SKM-1 (cell line): ENCODE data around the gene FAM89A.
"Not testable (repeated sequence)": the region's sequence is repeated elsewhere in the genome, so short reads cannot be mapped to it uniquely, and the experiment has no call there.

Experiments
- DNase-seq: peaks from one replicate; lab custom pipeline; 2025; ENCODE audit not compliant: unreplicated experiment; lab: John Stamatoyannopoulos, UW

The FAM89A gene

DNA sequence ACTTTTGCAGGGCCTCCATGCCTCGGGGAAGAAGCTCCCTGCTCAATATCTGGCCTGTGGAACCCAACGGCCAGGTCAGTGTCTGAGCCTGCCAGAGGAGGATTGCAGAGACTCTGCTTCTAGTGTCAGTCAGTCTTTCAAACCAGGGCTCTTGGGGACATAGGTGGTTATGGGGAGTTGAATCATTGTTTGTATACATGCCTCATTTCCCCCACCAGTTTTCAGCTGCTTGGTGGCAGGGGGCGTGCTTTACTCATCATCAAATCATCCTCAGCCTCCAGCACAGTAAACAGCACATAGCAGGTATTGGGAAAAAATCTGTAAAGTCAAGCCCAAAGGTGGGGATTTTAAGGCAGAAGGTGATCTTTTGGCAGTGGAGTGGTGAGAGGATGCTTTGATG is 17.4 kb upstream of the FAM89A start:
- no peak for DNase-seq

DNA sequence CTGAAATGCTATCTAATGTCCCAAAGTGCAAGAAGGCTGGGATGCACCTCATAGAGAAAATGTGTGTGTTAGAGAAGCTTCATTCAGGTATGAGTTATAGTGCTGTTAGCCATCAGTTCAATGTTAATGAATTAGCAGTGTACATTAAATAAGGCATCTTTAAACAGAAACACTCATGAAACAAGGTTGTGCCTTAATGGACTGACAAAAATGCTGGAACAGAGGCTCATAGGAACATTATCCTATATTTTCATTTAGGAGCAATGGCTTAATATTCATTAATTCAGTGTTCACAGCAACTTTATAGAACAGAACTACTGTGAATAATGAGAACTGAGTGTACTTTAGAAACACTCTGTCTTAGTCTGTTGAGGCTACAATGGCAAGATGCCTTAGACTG is 15.2 kb upstream of the FAM89A start:
- no peak for DNase-seq

DNA sequence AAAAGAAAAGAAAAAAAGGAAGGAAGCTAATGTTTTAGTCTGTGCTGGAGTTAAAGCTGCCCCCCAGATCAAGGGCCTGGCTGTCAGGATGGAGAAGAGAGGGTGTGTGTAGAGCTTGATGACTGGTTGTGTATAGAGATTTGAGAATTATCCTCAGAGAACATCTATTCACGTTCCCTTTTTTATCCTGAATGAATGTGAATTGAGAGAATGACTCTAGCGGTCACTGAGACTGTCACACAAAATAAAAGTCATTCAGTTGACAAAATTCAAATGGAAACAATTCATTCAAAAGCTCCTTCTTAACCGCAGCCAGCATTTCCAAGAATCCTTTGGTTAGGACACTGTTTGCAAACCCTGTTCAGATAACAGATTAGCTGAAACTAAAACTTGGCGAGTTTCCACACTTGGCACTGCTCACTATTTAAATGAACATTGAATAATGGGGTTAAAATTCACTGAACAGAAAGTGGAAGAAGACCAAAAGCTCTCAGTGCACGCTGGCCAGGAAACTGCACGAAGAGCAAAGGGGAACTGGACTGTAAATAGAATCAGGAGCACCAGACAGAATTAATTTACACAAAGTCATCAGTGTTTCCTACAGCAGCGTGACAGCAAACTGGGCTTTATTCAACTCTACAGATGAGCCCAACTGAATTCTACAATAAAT is 13.6 kb upstream of the FAM89A start:
- DNase-seq: peak; percentile 77

DNA sequence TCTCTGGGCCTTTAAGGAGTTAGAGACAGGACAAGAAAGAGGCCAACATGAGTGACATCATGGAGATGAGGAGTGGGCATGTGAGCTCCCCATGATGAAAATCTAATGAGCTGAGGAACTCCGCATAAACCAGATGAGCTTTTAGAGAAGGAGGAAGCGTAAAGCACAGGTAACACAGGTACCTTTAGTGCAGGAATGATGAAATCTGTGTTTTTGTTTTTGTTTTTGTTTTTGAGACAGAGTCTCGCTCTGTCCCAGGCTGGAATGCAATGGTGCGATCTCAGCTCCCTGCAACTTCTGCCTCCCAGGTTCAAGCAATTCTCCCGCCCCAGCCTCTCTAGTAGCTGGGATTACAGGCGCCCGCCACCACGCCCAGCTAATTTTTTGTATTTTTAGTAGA is 12.7 kb upstream of the FAM89A start:
- DNase-seq: no peak

DNA sequence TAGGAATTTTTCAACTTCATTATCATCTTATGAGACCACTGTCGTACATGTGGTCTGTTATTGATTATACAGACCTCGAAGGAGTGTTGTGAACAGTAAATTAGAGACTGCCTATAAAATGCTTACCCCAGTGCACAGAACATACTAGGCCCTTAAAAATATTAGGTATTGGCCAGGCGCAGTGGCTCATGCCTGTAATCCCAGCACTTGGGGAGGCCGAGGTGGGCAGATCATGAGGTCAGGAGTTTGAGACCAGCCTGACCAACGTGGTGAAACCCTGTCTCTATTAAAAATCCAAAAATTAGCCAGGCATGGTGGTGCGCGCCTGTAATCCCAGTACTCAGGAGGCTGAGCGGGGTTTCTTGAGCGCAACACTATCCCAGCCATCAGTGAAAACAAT is 10.9 kb upstream of the FAM89A start:
- DNase-seq: not testable (repeated sequence)

DNA sequence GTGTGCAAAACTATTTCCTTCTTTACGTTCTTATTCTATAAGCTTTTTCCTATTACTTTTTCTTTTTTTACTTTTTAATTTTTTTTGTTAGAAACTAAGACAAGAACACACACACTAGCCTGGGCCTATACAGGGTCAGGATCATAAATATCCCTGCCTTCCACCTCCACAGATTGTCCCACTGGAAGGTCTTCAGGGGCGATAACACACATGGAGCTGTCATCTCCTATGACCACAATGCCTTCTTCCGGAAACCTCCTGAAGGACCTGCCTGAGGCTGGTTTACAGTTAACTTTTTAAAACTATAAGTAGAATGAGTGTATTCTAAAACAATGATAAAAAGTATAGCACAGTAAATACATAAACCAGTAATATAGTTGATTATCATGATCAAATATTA is 10.3 kb upstream of the FAM89A start:
- no peak for DNase-seq

DNA sequence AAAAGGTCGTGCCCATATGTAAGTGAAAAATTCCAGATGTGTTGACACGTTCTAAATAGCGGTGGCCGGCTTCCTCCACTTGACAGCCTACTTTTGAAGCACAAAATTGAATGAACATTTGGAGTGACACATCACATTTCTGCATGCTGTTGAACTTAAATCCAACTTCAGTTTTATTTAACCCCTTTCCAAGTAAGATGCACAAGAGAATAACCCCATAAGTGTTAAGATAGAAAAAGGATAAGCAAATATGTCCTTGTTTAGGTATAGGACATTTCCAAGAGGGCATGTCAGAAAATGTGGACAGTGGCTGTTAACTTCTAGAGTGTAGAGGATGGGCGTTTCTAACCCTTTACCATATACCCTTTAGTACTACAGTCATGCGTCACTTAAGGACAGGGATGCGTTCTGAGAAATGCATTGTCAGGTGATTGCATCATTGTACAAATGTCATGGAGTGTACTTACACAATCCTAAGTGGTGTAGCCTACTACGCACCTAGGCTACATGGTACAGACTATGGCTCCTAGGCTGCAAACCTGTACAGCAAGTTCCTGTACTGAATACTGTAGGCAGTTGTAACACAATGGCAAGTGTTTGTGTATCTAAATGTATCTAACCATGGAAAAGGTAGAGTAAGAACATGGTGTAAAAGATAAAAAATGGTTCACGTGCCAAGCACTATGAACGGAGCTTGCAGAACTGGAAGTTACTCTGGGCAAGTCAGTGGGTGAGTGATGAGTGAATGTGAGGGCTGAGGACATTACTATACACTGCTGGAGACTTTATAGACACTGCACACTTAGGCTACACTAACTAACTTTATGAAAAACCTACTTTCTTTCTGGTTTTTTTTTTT is 9.3 kb upstream of the FAM89A start:
- DNase-seq: no peak

DNA sequence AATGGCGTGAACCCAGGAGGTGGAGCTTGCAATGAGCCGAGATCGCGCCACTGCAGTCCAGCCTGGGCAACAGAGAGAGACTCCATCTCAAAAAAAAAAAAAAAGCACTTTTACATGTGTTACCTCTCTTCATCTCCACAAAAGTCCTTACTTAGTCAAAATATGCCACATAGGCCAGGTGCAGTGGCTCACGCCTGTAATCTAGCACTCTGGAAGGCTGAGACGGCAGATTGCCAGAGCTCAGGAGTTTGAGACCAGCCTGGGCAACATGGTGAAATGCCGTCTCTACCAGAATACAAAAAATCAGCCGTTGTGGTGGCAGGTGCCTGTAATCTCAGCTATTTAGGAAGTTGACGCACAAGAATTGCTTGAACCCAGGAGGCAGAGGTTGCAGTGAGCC is 8.4 kb upstream of the FAM89A start:
- not testable (repeated sequence) for DNase-seq

DNA sequence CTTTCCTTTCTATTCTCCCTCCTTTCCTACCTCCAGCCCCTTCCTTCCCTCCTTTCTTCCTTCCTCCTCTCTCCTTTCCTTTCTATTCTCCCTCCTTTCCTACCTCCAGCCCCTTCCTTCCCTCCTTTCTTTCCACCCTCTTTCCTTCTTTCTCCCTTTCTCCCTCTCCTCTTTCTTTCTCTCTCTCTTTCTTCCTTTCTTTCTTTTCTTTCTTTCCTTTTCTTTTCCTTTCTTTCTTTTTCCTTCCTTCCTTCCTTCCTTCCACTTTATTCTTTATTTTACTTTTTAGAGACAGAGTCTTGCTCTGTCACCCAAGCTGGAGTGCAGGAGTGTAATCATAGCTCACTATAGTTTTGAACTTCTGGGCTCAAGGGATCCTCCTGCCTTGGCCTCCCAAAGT is 7.5 kb upstream of the FAM89A start:
- not testable (repeated sequence) for DNase-seq

DNA sequence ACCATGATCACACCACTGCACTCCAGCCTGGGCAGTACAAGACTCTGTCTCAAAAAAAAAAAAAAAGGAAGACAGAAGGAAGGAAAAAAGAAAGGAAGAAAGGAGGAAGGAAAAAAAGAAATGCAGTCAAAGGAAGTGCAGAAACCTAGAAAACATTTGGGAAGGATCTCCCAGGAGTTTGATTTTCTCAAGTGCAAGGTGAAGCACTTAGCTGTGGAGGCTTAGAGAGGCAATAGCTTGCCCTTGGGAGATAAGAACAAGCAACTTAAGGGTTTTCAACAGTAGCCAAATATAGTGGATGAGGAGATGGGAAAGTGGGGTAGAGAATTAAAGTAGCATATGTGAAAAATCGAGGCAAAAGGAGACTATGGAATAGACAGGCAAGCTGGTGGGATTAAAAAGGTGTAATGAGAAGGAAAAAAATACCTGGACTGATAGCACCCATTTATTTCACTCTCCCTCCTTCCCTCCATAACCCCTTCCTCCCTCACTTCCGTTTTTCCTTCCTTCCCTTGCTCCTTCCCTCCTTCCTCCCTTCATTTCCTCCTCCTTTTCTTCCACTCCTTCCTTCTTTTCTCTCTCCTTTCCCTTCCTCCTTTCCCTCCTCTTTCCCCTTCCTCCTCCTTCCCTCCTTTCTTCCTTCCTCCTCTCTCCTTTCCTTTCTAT is 6.8 kb upstream of the FAM89A start:
- DNase-seq: no peak

DNA sequence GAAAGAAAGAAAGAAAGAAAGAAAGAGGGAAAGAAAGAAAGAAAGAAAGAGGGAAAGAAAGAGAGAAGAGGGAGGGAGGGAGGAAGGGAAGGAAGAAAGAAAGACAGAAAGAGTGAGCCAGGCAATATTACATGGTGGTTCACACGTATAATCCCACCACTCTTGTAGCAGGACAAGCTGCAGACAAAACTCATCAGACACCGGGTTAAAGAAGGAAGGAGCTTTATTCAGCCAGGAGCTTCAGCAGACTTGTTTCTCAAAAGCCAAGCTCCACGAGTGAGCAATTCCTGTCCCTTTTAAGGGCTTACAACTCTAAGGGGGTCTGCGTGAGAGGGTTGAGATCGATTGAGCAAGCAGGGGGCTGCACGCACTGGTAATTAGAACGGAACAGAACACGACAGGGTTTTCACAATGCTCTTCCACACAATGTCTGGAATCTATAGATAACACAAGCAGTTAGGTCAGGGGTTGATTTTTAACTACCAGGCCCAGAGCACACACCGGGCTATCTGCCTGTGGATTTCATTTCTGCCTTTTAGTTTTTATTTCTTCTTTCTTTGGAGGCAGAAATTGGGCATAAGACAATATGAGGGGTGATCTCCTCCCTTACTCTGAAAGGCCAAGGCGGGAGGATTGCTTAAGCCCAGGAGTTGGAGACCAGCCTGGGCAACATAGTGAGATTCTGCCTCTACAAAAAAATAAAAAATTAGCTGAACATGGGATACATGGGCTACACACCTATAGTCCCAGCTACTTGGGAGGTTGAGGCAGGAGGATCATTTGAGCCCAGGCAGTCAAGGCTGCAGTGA is 6.1 kb upstream of the FAM89A start:
- not testable (repeated sequence) for DNase-seq

DNA sequence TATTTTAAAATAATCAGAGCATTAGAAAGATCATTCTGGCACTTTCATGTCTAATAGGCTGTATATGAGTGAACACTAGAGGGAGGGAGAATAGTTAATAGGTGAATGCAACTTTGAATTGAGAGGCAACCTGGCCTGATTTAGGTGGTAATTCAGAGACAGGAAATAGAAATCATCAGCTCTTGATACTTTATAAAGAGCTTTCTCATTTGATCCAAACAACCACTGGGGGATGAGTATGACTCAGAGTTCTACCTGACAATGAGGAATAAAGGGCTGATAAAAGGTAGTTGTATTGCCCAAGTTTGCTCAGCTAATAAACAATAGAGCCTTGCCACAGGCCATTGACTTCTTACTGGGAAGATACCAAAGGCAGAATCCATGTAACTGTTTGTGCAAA is 5.2 kb upstream of the FAM89A start:
- no peak for DNase-seq

DNA sequence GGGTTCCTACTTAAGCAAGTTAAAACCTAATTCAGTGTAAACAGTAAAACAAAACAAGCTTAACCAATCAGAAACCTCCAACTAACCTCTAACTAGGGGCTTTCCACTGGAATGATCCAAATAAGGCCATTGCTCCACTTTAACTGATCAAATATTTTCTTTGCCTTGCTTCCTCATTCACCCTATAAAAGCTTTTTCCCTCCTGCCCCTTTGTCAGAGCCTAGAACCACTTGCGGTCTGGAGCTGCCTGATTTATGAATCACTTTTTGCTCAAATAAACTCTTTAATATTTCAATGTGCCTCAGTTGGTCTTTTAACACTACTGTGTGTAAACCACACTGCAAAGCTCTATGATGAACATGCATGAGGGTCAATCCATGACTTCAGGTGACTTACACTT is 4.5 kb upstream of the FAM89A start:
- DNase-seq: no peak

DNA sequence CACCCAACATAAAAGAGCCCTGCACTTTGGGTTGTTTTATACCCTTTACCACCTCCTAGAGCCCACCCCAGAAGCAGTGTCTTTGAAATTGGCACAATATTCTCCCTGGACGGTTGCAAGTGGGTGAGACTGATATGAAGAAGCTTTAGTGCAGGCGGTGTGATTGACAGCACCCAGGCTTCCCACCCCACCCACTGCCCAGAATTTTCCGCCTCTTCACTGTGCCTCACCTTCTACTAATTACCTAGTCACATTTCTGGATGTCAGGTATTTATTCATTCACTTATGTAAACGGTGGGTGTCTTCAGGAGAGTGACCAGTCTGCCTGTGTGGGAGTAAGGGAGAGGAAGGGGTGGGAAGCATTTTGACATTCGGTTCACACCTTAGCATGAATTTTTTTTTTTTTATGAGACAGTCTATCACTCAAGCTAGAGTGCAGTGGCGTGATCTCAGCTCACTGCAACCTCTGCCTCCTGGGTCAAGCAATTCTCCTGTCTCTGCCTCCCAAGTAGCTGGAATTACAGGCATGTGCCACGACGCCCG is 1.7 kb upstream of the FAM89A start:
- no peak for DNase-seq

DNA sequence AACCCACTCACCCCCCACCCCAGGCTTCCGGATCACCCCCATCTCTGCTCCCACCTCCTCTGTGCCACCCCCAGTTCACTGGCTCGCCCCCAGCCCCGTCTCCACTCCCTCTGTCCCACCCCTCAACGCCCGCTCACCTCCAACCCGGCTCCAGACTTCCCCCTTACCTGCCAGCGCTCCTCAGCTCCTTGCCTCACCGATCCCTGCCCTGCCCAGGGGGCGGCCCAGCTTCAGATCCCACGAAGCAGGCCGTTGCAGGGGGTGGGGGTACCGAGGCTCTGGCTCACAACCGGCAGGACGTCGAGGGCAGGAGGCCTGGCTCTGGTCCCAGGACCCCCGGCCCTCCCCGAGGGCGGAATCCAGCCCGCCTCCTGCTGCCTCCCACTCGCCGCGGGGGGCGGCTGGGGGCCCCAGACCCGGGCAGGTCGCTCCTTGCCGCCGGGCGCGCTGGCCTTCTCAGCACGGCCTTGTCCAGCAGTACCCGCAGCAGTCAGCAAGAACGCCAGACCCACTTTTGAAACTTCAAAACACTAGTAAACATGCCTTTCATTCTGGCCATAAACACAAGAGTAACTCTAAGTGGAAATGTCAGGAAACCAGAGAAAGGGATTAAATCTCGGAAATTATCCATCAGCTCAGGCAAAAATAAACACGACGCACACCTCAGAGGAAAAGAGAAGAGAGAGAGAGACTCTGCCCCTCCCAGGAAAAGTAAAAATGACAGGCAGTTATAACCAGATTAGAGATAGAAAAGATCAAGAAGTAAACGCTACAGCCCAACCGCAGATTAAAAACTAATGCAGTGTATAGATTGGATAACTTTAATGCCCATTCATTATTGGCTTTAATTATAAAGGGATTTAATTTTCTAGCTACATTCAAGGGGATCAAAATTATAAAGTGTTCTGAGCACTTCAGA is 1.0 kb upstream of the FAM89A start:
- DNase-seq: no peak

DNA sequence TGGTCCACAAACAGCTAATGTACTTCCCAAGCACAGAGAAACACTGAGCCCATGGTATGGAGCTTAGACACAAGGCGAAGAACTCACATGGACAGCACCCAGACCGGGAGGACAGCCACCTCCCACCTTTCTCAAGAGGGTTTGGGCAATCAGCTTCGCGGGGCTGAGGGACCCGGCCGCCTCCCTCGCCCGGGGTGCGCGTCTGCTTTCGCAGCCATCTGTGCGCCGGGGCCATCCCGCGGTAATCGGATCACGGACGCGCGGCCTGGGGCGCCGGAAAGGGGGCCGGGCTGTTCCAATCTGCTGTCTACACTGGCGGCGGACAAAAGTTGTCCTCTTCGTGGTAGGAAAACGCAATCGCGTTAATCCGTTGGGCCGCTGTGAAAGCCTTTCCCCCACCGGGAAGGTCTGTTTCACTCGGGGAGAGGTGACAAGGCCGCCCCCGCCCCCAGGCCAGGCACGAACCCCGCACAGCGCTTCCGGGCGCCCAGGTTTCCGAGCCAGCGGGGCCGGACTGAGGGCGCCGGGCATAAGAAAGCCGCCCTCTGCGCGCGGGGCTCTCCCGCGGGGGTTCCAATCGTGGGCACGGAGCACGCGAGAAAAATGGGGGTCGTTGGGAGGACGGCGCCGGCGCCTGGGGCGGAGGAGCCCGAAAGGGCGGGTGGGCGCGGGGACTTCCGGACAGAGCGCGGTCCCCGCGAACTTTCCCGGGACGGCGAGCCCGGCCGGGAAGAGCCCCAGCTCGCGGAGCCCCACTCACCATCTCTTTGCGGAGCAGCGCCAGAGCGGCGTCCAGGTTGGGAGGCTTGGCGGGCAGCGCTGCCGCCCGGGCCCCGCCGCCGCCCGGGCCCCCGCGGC is 664 bp downstream of the FAM89A start:
- no peak for DNase-seq

DNA sequence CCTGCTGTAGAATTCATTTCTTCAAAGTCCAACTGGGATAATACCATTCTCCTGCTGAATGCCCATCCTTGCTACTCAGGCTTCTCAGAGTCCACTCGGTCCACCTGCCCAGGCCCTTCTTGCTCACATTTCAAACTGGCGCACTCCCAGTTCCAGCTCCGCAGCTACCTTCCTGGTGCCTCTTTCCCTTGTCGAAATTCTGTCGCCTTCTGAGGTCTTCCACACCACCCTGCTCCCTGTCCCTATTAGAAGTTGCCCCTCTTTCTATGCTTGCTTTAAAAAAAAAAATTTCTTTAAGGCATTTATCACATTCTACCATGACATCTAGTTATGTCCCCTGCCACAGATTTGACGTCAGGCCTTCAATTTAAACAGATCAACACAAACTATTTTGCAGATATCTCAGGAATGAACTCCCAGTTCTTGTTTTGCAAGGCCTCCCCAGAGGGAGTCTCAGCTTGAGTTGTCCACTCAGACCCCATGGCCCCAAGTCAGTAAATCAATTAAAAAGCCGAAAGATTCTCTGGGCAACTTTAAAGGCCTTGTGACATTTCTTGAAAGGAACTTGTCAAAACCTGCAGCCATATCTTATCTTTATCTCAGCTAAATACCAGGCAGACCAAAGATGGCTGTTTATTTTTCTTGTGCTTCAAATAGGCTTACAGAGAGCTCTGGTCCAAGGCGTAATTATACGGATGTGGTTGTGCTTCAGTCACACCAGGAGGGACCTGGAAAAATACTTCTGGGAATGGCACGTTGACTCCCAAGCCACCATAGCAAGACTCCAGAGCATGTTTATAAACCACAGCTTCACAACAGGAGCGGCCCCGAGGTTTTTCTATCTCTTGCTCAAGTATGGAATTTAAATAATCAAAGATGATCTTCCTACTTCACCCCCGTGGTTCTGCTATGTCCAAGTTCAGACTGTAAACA is 2.2 kb downstream of the FAM89A start:
- DNase-seq: no peak

DNA sequence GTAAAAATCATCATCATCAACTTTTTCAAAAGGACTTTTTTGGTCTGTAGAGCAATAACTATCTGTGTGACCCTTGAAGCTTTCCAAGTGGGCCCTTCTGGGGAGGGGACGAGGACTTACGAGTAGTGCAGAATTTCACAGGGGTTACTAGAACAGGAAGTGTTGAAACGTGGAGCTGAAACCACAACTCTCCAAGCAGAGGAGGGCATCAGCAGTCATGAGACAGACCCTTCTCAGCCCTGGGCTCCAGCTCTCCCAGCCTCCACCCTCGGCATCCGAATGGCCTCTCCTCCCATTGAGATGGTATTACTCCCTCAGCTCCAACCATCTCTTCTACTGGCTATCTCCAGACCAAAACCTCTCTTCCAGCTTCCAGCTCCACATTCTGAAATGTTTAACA is 3.6 kb downstream of the FAM89A start:
- peak; percentile 90 for DNase-seq
